SH-SY5Y (cell line): Measurements from ENCODE around the gene ARHGAP32.

ENCODE experiments used
- GATA2 ChIP-seq: IDR thresholded peaks from 2 replicates; pipeline ENCODE4 v1.6.1; 2011; ENCODE audit warnings: mild to moderate bottlenecking, low read depth, low read length
- GATA3 ChIP-seq: IDR thresholded peaks from 2 replicates; pipeline ENCODE4 v1.6.1; 2011; ENCODE audit warnings: low read depth, mild to moderate bottlenecking, low read length, moderate library complexity

DNA sequence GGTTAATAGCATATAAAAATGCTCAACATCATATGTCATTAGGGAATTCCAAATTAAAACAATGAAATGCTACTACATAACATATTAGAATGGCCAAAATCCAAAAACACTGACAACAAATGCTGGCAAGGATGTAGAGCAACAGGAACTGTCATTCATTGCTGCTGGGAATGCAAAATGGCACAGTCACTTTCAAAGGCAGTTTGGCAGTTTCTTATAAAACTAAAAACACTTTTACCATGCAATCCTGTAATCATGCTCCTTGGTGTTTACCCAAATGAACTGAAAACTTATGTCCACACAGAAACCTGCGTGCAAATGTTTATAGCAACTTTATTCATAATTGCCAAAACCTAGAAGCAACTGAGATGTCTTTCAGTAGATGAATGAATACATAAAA lies 105.1 kb downstream of the ARHGAP32 start:
- TF ChIP-seq GATA3: no peak
- no peak for TF ChIP-seq GATA2
